ENCODE data around the gene ST6GALNAC3.

ST6GALNAC3 gene

DNA sequence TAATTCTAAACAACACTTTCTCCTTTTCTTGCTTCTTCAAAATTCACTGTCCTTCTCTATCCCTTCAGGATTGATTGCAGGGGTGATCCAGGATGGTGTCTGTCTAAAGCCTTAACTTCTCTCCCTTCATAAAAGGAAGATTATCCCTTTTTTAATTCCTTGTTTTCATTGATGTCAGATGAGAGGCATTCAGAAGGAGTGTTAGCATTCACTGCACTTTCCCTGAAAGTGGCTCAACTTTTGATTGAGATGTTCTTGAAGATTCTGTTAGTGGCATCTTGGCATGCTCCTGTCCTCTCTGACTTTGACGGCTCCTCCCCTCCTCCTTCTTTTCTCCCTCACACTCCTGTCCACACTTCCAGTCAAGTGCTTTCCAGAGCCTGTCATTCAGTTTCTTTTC is 71.6 kb downstream of the ST6GALNAC3 start:
- H3K36me3 ChIP-seq (ENCODE audit: control insufficient read depth in 2 of 2, insufficient read depth in 1 of 2, low read length in 2 of 2), result no peaks in the 10 kb centered on the region
- TF ChIP-seq ZEB2 (tag by site-specific recombination; IDR thresholded peaks at IDR 0.05), result no peak
- TF ChIP-seq PRDM1 (tag by site-specific recombination; IDR thresholded peaks at IDR 0.05), result peak; percentile 95
- no peaks in the 10 kb centered on the region for H3K9me3 ChIP-seq (ENCODE audit: control insufficient read depth, insufficient read depth, low read depth, low read length)
- no peak overlapping the region for H3K4me3 ChIP-seq (ENCODE audit: low read depth, low read length)
- CTCF ChIA-PET, result interaction anchor here (2.4 kb wide), 1 partner anchor 9 kb away, joined by 7 read pairs; no protein-coding TSS in a partner anchor
- H3K4me1 ChIP-seq (ENCODE audit: control insufficient read depth, insufficient read depth, low read length), result peaks cover 6% of the 10 kb centered on the region
- POLR2A ChIA-PET, result no interaction called here
- H3K27ac ChIP-seq (ENCODE audit: extremely low read depth, low read depth, low read length), result no peak overlapping the region

DNA sequence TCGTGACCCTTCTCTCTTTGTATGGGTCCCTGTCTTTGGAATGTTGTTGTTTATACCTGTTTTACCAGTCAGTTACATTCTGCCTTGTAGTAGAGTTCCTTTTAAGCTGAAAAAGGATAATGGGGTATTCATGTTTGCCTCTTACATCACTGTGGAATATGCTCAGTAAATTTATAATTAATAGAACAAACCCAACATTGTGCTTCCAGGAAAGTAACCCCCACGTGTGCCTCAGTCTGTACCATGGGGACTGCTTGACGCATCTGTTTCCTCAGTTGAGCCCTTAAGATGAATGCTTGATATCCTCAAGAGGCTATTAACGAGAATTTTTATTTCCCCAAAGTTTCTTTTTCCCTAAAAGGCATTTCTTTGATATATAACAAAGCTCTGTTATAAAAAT is 73.4 kb downstream of the ST6GALNAC3 start:
- ChIA-PET CTCF (no interaction called here), POLR2A (no interaction called here)
- Histone ChIP-seq H3K9me3 (ENCODE audit: control insufficient read depth, insufficient read depth, low read depth, low read length) (no peaks in the 10 kb centered on the region), H3K36me3 (ENCODE audit: control insufficient read depth in 2 of 2, insufficient read depth in 1 of 2, low read length in 2 of 2) (no peaks in the 10 kb centered on the region), H3K4me1 (ENCODE audit: control insufficient read depth, insufficient read depth, low read length) (peaks cover 3% of the 10 kb centered on the region), H3K27ac (ENCODE audit: extremely low read depth, low read depth, low read length) (no peak overlapping the region), H3K4me3 (ENCODE audit: low read depth, low read length) (no peak overlapping the region)
- TF ChIP-seq ZNF433 (tag by site-specific recombination; IDR thresholded peaks at IDR 0.05; ENCODE audit: low read depth), result no peak
- TF ChIP-seq GLI2 (tag by site-specific recombination; IDR thresholded peaks at IDR 0.05; ENCODE audit: borderline replicate concordance, low read depth), result no peak
- TF ChIP-seq, protein P1, sequence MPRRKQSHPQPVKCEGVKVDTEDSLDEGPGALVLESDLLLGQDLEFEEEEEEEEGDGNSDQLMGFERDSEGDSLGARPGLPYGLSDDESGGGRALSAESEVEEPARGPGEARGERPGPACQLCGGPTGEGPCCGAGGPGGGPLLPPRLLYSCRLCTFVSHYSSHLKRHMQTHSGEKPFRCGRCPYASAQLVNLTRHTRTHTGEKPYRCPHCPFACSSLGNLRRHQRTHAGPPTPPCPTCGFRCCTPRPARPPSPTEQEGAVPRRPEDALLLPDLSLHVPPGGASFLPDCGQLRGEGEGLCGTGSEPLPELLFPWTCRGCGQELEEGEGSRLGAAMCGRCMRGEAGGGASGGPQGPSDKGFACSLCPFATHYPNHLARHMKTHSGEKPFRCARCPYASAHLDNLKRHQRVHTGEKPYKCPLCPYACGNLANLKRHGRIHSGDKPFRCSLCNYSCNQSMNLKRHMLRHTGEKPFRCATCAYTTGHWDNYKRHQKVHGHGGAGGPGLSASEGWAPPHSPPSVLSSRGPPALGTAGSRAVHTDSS (tag by site-specific recombination; IDR thresholded peaks at IDR 0.05), result no peak
- TF ChIP-seq, protein P2, sequence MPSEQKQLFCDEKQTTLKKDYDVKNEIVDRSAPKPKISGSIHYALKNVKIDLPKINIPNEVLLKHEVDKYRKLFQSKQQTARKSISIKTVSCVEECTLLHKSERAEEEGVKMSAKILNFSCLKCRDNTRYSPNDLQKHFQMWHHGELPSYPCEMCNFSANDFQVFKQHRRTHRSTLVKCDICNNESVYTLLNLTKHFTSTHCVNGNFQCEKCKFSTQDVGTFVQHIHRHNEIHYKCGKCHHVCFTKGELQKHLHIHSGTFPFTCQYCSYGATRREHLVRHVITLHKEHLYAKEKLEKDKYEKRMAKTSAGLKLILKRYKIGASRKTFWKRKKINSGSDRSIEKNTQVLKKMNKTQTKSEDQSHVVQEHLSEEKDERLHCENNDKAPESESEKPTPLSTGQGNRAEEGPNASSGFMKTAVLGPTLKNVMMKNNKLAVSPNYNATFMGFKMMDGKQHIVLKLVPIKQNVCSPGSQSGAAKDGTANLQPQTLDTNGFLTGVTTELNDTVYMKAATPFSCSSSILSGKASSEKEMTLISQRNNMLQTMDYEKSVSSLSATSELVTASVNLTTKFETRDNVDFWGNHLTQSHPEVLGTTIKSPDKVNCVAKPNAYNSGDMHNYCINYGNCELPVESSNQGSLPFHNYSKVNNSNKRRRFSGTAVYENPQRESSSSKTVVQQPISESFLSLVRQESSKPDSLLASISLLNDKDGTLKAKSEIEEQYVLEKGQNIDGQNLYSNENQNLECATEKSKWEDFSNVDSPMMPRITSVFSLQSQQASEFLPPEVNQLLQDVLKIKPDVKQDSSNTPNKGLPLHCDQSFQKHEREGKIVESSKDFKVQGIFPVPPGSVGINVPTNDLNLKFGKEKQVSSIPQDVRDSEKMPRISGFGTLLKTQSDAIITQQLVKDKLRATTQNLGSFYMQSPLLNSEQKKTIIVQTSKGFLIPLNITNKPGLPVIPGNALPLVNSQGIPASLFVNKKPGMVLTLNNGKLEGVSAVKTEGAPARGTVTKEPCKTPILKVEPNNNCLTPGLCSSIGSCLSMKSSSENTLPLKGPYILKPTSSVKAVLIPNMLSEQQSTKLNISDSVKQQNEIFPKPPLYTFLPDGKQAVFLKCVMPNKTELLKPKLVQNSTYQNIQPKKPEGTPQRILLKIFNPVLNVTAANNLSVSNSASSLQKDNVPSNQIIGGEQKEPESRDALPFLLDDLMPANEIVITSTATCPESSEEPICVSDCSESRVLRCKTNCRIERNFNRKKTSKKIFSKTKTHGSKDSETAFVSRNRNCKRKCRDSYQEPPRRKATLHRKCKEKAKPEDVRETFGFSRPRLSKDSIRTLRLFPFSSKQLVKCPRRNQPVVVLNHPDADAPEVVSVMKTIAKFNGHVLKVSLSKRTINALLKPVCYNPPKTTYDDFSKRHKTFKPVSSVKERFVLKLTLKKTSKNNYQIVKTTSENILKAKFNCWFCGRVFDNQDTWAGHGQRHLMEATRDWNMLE (tag by site-specific recombination; conservative IDR thresholded peaks at IDR 0.05; ENCODE audit: low read depth), result no peak
- no peak for TF ChIP-seq HOXD13 (CRISPR knock-in tag; IDR thresholded peaks at IDR 0.05; ENCODE audit: borderline replicate concordance)
- TF ChIP-seq SALL2 (tag by site-specific recombination; IDR thresholded peaks at IDR 0.05; ENCODE audit: borderline replicate concordance), result no peak
- TF ChIP-seq, protein P3, sequence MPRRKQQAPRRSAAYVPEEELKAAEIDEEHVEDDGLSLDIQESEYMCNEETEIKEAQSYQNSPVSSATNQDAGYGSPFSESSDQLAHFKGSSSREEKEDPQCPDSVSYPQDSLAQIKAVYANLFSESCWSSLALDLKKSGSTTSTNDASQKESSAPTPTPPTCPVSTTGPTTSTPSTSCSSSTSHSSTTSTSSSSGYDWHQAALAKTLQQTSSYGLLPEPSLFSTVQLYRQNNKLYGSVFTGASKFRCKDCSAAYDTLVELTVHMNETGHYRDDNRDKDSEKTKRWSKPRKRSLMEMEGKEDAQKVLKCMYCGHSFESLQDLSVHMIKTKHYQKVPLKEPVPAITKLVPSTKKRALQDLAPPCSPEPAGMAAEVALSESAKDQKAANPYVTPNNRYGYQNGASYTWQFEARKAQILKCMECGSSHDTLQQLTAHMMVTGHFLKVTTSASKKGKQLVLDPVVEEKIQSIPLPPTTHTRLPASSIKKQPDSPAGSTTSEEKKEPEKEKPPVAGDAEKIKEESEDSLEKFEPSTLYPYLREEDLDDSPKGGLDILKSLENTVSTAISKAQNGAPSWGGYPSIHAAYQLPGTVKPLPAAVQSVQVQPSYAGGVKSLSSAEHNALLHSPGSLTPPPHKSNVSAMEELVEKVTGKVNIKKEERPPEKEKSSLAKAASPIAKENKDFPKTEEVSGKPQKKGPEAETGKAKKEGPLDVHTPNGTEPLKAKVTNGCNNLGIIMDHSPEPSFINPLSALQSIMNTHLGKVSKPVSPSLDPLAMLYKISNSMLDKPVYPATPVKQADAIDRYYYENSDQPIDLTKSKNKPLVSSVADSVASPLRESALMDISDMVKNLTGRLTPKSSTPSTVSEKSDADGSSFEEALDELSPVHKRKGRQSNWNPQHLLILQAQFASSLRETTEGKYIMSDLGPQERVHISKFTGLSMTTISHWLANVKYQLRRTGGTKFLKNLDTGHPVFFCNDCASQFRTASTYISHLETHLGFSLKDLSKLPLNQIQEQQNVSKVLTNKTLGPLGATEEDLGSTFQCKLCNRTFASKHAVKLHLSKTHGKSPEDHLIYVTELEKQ (tag by site-specific recombination; IDR thresholded peaks at IDR 0.05; ENCODE audit: borderline replicate concordance), result no peak
- TF ChIP-seq KLF8 (tag by site-specific recombination; IDR thresholded peaks at IDR 0.05), result no peak
- TF ChIP-seq ZBTB1 (tag by site-specific recombination; IDR thresholded peaks at IDR 0.05), result no peak
- TF ChIP-seq OSR2 (tag by site-specific recombination; IDR thresholded peaks at IDR 0.05), result no peak
- TF ChIP-seq ZNF426 (tag by site-specific recombination; IDR thresholded peaks at IDR 0.05), result no peak

All from HEK293 (cell line).